K562 (cell line): Measurements from ENCODE around the gene GFRA1. TPM values are rescaled to one million over a fixed set of nuclear protein-coding genes. Genes with fewer than 3 reads are reported as not detected.

Experiments
- ATAC-seq: fragments of 200-7000 bp; cut with Tn5 transposase; 3 replicates; pipeline ENCODE4 v1.9.1; 2020; ENCODE audit warnings: moderate library complexity
- BruUV-seq: library from RNA; stranded (reverse); fragments of 400-500 nt; replicated peaks from 2 replicates; lab custom pipeline; 2021; lab: Mats Ljungman, UMichigan
- CTCF ChIA-PET: fragments of 300-600 bp; formaldehyde crosslinking; extraction: SDS; loops from one replicate; lab custom pipeline; 2021; ENCODE audit warnings: low intra/inter-chr PET ratio; lab: Yijun Ruan, JAX
- POLR2A ChIA-PET: fragments of 300-600, 350-650 bp; sonication (Branson Sonifier 250); formaldehyde crosslinking; extraction: SDS; loops from one replicate; lab custom pipeline; 2021; ENCODE audit warnings: antibody characterized with exemption, inconsistent platforms; lab: Yijun Ruan, JAX
- DNase-seq, 4 experiments: peaks; one replicate each; pipeline versions ENCODE4 v3.0.0 to v3.0.0-alpha.2; 2011 to 2018; ENCODE audit warnings: low spot score in 3 of 4, mixed read lengths in 3 of 4; ENCODE audit errors: extremely low read depth in 1 of 4
- FAIRE-seq: peaks from 2 replicates; lab custom pipeline; 2011; peaks lifted over from hg19 to GRCh38; lab: Jason Lieb, UNC
- H2AFZ ChIP-seq: 2 replicates; pipeline ENCODE4 v1.6.0; 2011; ENCODE audit warnings: low read depth, low read length, control low read depth, inconsistent platforms
- H3K27ac ChIP-seq: fragments of 200-600 bp; 3 replicates; pipeline ENCODE4 v1.8.0; 2011; ENCODE audit warnings: low read depth, mild to moderate bottlenecking, control low read depth, inconsistent platforms, low read length, moderate library complexity, mixed read lengths; ENCODE audit errors: extremely low read depth
- H3K27me3 ChIP-seq, 2 experiments: fragments of 300-600 bp in 1 of 2; 2 replicates in 1 of 2; 3 replicates in 1 of 2; pipeline versions ENCODE4 v1.6.0 to v1.8.0; 2011; ENCODE audit warnings: inconsistent platforms in 2 of 2, low read length in 2 of 2, mild to moderate bottlenecking in 1 of 2, mixed read lengths in 1 of 2, moderate library complexity in 1 of 2; ENCODE audit not compliant: control insufficient read depth in 2 of 2, insufficient read depth in 2 of 2
- H3K36me3 ChIP-seq: fragments of 300-600 bp; 3 replicates; pipeline ENCODE4 v1.8.0; 2011; ENCODE audit warnings: mild to moderate bottlenecking, low read length, inconsistent platforms; ENCODE audit not compliant: control insufficient read depth, insufficient read depth
- H3K4me1 ChIP-seq, 2 experiments: fragments of 200-600 bp in 1 of 2; replicated peaks in 1 of 2; 2 replicates in 1 of 2; 3 replicates in 1 of 2; pipeline versions ENCODE4 v1.5.1 to v1.8.0; 2011; ENCODE audit warnings: inconsistent platforms in 2 of 2, low read length in 2 of 2, mild to moderate bottlenecking in 1 of 2, mixed read lengths in 1 of 2, moderate library complexity in 1 of 2; ENCODE audit not compliant: control insufficient read depth in 2 of 2, insufficient read depth in 2 of 2
- H3K4me2 ChIP-seq: 2 replicates; pipeline ENCODE4 v1.6.1; 2011; ENCODE audit warnings: low read length, control low read depth, inconsistent platforms, mixed read lengths; ENCODE audit not compliant: insufficient read depth
- H3K4me3 ChIP-seq: fragments of 200-600 bp; sonication (generic), shearing (Covaris generic); 2 replicates; pipeline ENCODE4 v1.5.1; 2016; ENCODE audit warnings: control low read depth, inconsistent platforms
- H3K79me2 ChIP-seq: fragments of 200-600 bp; 3 replicates; pipeline ENCODE4 v1.8.0; 2011; ENCODE audit warnings: low read length, inconsistent platforms; ENCODE audit not compliant: control insufficient read depth, insufficient read depth
- H3K9ac ChIP-seq, 2 experiments: 2 replicates each; pipeline versions ENCODE4 v1.6.0 to v1.6.1; 2011; ENCODE audit warnings: low read depth in 2 of 2, low read length in 2 of 2, control low read depth in 1 of 2, inconsistent platforms in 1 of 2, mild to moderate bottlenecking in 1 of 2, mixed read lengths in 1 of 2; ENCODE audit not compliant: insufficient read depth in 1 of 2
- H3K9me1 ChIP-seq: one replicate; pipeline ENCODE4 v1.6.0; 2011; ENCODE audit warnings: inconsistent platforms, mild to moderate bottlenecking, low read length, moderate library complexity; ENCODE audit not compliant: control insufficient read depth, insufficient read depth
- H3K9me3 ChIP-seq: replicated peaks from 2 replicates; pipeline ENCODE4 v1.5.1; 2011; ENCODE audit warnings: low read depth, low read length, inconsistent platforms; ENCODE audit not compliant: control insufficient read depth, insufficient read depth
- H4K20me1 ChIP-seq: replicated peaks from 2 replicates; pipeline ENCODE4 v1.6.1; 2011; ENCODE audit warnings: low read length, inconsistent platforms, mixed read lengths; ENCODE audit not compliant: control insufficient read depth, insufficient read depth
- HOXB6 ChIP-seq: fragments of 250-450 bp; sonication (Bioruptor Pico); IDR thresholded peaks from 2 replicates; pipeline ENCODE4 v1.5.1; 2022; ENCODE audit warnings: mild to moderate bottlenecking, borderline replicate concordance
- ILF3 ChIP-seq: fragments of 450-650 bp; IDR thresholded peaks from 2 replicates; pipeline ENCODE4 v1.6.1; 2018; ENCODE audit warnings: antibody characterized with exemption, mild to moderate bottlenecking, moderate library complexity, borderline replicate concordance
- RBM14 ChIP-seq: fragments of 200-400 bp; formaldehyde crosslinking; IDR thresholded peaks from 2 replicates; pipeline ENCODE4 v1.6.1; 2018; ENCODE audit warnings: low read depth, mild to moderate bottlenecking, low read length, moderate library complexity, borderline replicate concordance; ENCODE audit not compliant: insufficient read depth
- RFX7 ChIP-seq: fragments of 250-450 bp; sonication (Bioruptor Pico); IDR thresholded peaks from 2 replicates; pipeline ENCODE4 v1.5.1; 2021; ENCODE audit warnings: mild to moderate bottlenecking
- STAG1 ChIP-seq: sonication (generic); formaldehyde crosslinking; IDR thresholded peaks from 2 replicates; pipeline ENCODE4 v1.5.0; 2020; ENCODE audit warnings: missing genetic modification reagents, borderline replicate concordance
- ZNF561 ChIP-seq: fragments of 450-650 bp; formaldehyde crosslinking; conservative IDR thresholded peaks from 2 replicates; pipeline ENCODE4 v1.4.0; 2020; ENCODE audit warnings: mild to moderate bottlenecking, moderate library complexity
- WGBS: fragments of 100-300 bp; shearing (Covaris generic); methylation state at CpG from one replicate; pipeline ENCODE4 v1.1.6; 2016; ENCODE audit warnings: low coverage, mixed read lengths; ENCODE audit not compliant: insufficient coverage; ENCODE audit errors: missing lambda C conversion rate; 5-methylcytosine and 5-hydroxymethylcytosine counted together
- in situ Hi-C: fragments of 300-500 bp; cut with MboI; formaldehyde crosslinking; loops from 4 replicates; pipeline ENCODE4 v1.15.0; 2018; ENCODE audit warnings: inconsistent platforms, mixed read lengths
- intact Hi-C: fragments of 100-400 bp; cut with micrococcal nuclease; formaldehyde crosslinking; loops from 2 replicates; pipeline ENCODE4 v1.14.2; 2022
- polyA plus RNA-seq, 8 experiments: library from polyadenylated mRNA; depleted of rRNA in 4 of 8; stranded (reverse) in 5 of 8; unstranded in 3 of 8; fragments of >200 nt; fragmentation: Nextera tagmentation in 2 of 8; fragmentation: Illumina TruSeq in 1 of 8; extraction: Ambion mirVana in 2 of 8; extraction: Trizol in 1 of 8; gene quantifications; 2 replicates each; pipeline versions ENCODE4 v1.2.1 to v1.2.3, GENCODE V29; 2011 to 2014; ENCODE audit warnings: inconsistent platforms in 1 of 8, missing spikeins in 1 of 8
- total RNA-seq, 7 experiments: library from RNA; depleted of rRNA in 6 of 7; stranded (reverse); fragments of >200 nt in 6 of 7; fragmentation: Illumina TruSeq in 2 of 7; extraction: Trizol in 2 of 7; gene quantifications; 2 replicates each; pipeline versions ENCODE4 v1.2.1 to v1.2.3, GENCODE V29; 2011 to 2021; ENCODE audit warnings: low replicate concordance in 1 of 7
- TF ChIP-seq, protein P1 (sequence below): fragments of 450-650 bp; IDR thresholded peaks from 2 replicates; pipeline ENCODE4 v1.7.0; 2016; ENCODE audit warnings: borderline replicate concordance
- TF ChIP-seq, protein P2 (sequence below): fragments of 250-450 bp; sonication (Bioruptor Pico); IDR thresholded peaks from 2 replicates; pipeline ENCODE4 v1.8.0; 2022; ENCODE audit warnings: inconsistent platforms
- TF ChIP-seq, protein P3 (sequence below): fragments of 450-650 bp; IDR thresholded peaks from 2 replicates; pipeline ENCODE4 v1.6.1; 2016; ENCODE audit warnings: antibody characterized with exemption

GFRA1 gene
- total and polyA plus RNA-seq, 9 of the 15 experiments (the other 6 are each of a cell fraction or from before 2014, with no cell fraction given): 0.04 TPM; not detected in 8

DNA sequence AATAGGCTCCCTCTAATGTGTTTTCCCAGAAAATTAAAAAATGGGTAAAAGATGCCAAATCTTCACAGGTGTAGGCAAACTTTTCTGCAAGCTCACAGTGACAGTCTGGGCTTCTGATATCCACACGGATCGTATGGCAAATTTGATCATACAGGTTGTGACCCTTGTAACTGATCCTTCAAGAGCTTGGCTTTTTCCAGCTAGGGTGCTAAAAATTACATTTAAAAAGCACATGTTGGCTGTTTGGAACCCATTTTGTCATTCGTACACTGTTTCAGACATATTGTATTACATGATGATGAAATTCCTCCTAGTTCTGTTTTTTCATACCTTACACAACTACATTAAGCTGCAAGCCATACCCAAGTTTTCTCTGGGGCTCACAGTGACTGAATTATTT is 138.7 kb downstream of the GFRA1 start (continued):
- TF ChIP-seq, protein P1, sequence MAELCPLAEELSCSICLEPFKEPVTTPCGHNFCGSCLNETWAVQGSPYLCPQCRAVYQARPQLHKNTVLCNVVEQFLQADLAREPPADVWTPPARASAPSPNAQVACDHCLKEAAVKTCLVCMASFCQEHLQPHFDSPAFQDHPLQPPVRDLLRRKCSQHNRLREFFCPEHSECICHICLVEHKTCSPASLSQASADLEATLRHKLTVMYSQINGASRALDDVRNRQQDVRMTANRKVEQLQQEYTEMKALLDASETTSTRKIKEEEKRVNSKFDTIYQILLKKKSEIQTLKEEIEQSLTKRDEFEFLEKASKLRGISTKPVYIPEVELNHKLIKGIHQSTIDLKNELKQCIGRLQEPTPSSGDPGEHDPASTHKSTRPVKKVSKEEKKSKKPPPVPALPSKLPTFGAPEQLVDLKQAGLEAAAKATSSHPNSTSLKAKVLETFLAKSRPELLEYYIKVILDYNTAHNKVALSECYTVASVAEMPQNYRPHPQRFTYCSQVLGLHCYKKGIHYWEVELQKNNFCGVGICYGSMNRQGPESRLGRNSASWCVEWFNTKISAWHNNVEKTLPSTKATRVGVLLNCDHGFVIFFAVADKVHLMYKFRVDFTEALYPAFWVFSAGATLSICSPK: no peak
- TF ChIP-seq RFX7 (CRISPR knock-in tag) (no peak), ILF3 (no peak), ZNF561 (no peak), RBM14 (no peak), STAG1 (CRISPR knock-in tag) (no peak), HOXB6 (CRISPR knock-in tag) (no peak)
- TF ChIP-seq, protein P2, sequence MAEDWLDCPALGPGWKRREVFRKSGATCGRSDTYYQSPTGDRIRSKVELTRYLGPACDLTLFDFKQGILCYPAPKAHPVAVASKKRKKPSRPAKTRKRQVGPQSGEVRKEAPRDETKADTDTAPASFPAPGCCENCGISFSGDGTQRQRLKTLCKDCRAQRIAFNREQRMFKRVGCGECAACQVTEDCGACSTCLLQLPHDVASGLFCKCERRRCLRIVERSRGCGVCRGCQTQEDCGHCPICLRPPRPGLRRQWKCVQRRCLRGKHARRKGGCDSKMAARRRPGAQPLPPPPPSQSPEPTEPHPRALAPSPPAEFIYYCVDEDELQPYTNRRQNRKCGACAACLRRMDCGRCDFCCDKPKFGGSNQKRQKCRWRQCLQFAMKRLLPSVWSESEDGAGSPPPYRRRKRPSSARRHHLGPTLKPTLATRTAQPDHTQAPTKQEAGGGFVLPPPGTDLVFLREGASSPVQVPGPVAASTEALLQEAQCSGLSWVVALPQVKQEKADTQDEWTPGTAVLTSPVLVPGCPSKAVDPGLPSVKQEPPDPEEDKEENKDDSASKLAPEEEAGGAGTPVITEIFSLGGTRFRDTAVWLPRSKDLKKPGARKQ: no peak

DNA sequence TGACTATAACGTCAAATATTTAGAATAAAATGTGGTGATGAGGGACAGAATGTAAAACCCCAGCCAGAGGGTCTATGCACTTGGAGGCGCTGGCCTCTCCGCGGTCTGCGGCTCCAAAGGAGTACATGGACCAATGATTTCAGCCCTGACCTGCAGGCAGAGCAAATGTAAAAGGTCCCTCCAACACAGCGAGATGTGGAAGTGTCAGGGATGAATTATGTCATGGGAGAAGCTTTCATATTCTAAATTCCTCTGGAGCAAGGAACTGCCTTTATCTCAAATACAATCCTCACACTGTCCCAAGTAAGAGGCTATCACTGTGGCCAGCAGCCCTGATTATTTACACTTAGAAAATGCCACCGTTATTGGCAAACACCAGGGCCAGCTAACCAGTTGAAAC is 139.4 kb downstream of the GFRA1 start:
- H3K9me1 ChIP-seq: no peaks in the 10 kb centered on the region
- H3K9me3 ChIP-seq: no peaks in the 10 kb centered on the region
- no peak overlapping the region for H3K27ac ChIP-seq
- no peak for FAIRE-seq
- H3K9ac ChIP-seq: no peak overlapping the region
- in situ Hi-C loops (no loop called here), intact Hi-C loops (no loop called here)
- H3K4me1 ChIP-seq: no peaks in the 10 kb centered on the region
- 0% methylated on average over 7 of the region's 7 CpGs for WGBS
- H2AFZ ChIP-seq: no peak overlapping the region
- no peaks in the 10 kb centered on the region for H3K27me3 ChIP-seq
- H3K36me3 ChIP-seq: no peaks in the 10 kb centered on the region
- ChIA-PET CTCF (no interaction called here), POLR2A (no interaction called here)
- no peaks in the 10 kb centered on the region for H4K20me1 ChIP-seq
- no peak overlapping the region for H3K4me2 ChIP-seq
- no peak for ATAC-seq
- no peak for DNase-seq
- no TSS peak for BruUV-seq
- no peak overlapping the region for H3K4me3 ChIP-seq
- TF ChIP-seq, protein P3, sequence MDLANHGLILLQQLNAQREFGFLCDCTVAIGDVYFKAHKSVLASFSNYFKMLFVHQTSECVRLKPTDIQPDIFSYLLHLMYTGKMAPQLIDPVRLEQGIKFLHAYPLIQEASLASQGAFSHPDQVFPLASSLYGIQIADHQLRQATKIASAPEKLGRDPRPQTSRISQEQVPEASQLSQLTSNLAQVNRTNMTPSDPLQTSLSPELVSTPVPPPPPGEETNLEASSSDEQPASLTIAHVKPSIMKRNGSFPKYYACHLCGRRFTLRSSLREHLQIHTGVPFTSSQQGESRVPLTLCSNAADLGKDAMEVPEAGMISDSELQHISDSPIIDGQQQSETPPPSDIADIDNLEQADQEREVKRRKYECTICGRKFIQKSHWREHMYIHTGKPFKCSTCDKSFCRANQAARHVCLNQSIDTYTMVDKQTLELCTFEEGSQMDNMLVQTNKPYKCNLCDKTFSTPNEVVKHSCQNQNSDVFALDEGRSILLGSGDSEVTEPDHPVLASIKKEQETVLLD: no peak
- TF ChIP-seq, all 486 proteins: peak for 0
- H3K79me2 ChIP-seq: no peaks in the 10 kb centered on the region
